Stimulated activated CD4-positive, alpha-beta T cell treated with anti-CD3 and anti-CD28 coated beads, Interleukin-4, amount 100 ng/mL, for 24 hours (primary cell): Measurements from ENCODE around the gene CDRT15.
"Not testable (repeated sequence)": the region's sequence is repeated elsewhere in the genome, so short reads cannot be mapped to it uniquely, and the experiment has no call there.

Source experiments
- DNase-seq: peaks from one replicate; pipeline ENCODE4 v3.0.0-alpha.2; 2020

CDRT15 gene

GRCh38 chr17:14205992-14206461 lies 30.6 kb downstream of the CDRT15 start:
- DNase-seq: peak; percentile 66

GRCh38 chr17:14205380-14205779 lies 31.3 kb downstream of the CDRT15 start:
- no peak for DNase-seq

- no peak for DNase-seq
Observed at GRCh38 chr17:14204546-14204945, 32.1 kb downstream of the CDRT15 start.

- no peak for DNase-seq
Observed at GRCh38 chr17:14204084-14204483, 32.6 kb downstream of the CDRT15 start.

GRCh38 chr17:14203388-14203787 lies 33.3 kb downstream of the CDRT15 start:
- peak; percentile 46 for DNase-seq

GRCh38 chr17:14202388-14203166 lies 34.1 kb downstream of the CDRT15 start:
- no peak for DNase-seq

- DNase-seq: no peak
Observed at GRCh38 chr17:14201988-14202380, 34.7 kb downstream of the CDRT15 start.

GRCh38 chr17:14201021-14201987 lies 35.4 kb downstream of the CDRT15 start:
- DNase-seq: peak; percentile 49

- DNase-seq: no peak
Observed at GRCh38 chr17:14200354-14200753, 36.3 kb downstream of the CDRT15 start.

GRCh38 chr17:14199601-14200000 lies 37.1 kb downstream of the CDRT15 start:
- DNase-seq: no peak

GRCh38 chr17:14198575-14198974 lies 38.1 kb downstream of the CDRT15 start:
- no peak for DNase-seq

GRCh38 chr17:14198013-14198412 lies 38.6 kb downstream of the CDRT15 start:
- no peak for DNase-seq

GRCh38 chr17:14197586-14197985 lies 39.1 kb downstream of the CDRT15 start:
- peak; percentile 64 for DNase-seq

- DNase-seq: no peak
Observed at GRCh38 chr17:14197057-14197456, 39.6 kb downstream of the CDRT15 start.

- no peak for DNase-seq
Observed at GRCh38 chr17:14196377-14196997, 40.2 kb downstream of the CDRT15 start.

GRCh38 chr17:14192636-14193344 lies 43.9 kb downstream of the CDRT15 start:
- DNase-seq: not testable (repeated sequence)

- not testable (repeated sequence) for DNase-seq
Observed at GRCh38 chr17:14192039-14192438, 44.6 kb downstream of the CDRT15 start.

GRCh38 chr17:14191469-14191868 lies 45.2 kb downstream of the CDRT15 start:
- DNase-seq: not testable (repeated sequence)

- DNase-seq: not testable (repeated sequence)
Observed at GRCh38 chr17:14190774-14191173, 45.9 kb downstream of the CDRT15 start.

GRCh38 chr17:14186443-14186842 lies 50.2 kb downstream of the CDRT15 start:
- DNase-seq: not testable (repeated sequence)
